Prostate gland (tissue), 2 donors: Measurements from ENCODE around the gene NSD1. TPM values are rescaled to one million over a fixed set of nuclear protein-coding genes. Genes with fewer than 3 reads are reported as not detected.

ENCODE experiments used
- DNase-seq: peaks from one replicate; pipeline ENCODE4 v3.0.0-alpha.2; 2019; ENCODE audit warnings: low spot score
- H3K27ac ChIP-seq, 2 donors: fragments of 200-600 bp; sonication (generic); 2 replicates each; pipeline ENCODE4 v1.5.1; 2017 to 2019
- H3K27me3 ChIP-seq: fragments of 200-600 bp; sonication (generic); replicated peaks from 2 replicates; pipeline ENCODE4 v1.5.1; 2019; ENCODE audit not compliant: insufficient read depth
- H3K36me3 ChIP-seq, 2 donors: fragments of 200-600 bp; sonication (generic); 1 replicate in 1 of 2; 2 replicates in 1 of 2; pipeline versions ENCODE4 v1.5.1 to v1.8.1; 2017 to 2019
- H3K4me1 ChIP-seq: fragments of 200-600 bp; sonication (generic); replicated peaks from 2 replicates; pipeline ENCODE4 v1.5.1; 2019
- H3K4me3 ChIP-seq, 2 donors: fragments of 200-600 bp; sonication (generic); 2 replicates each; pipeline ENCODE4 v1.5.1; 2017 to 2019
- H3K9me3 ChIP-seq: fragments of 200-600 bp; sonication (generic); 2 replicates; pipeline ENCODE4 v1.5.1; 2017
- POLR2A ChIP-seq: fragments of 450-650 bp; IDR thresholded peaks from one replicate; pipeline ENCODE4 v1.6.1; 2016; ENCODE audit warnings: antibody characterized with exemption, mild to moderate bottlenecking
- POLR2AphosphoS5 ChIP-seq: sonication (generic); formaldehyde crosslinking; IDR thresholded peaks from one replicate; pipeline ENCODE4 v1.6.1; 2017; ENCODE audit warnings: antibody characterized with exemption
- WGBS: methylation state at CpG from one replicate; pipeline ENCODE4 v1.1.5; 2018; 5-methylcytosine and 5-hydroxymethylcytosine counted together
- intact Hi-C: fragments of 100-400 bp; cut with DNase I; formaldehyde crosslinking; loops from one replicate; pipeline ENCODE4 v1.14.2; 2022
- total RNA-seq, 2 donors: library from RNA; depleted of rRNA; stranded (reverse); fragments of >200 nt; gene quantifications; one replicate each; pipeline ENCODE4 v1.1.0, GENCODE V29; 2016
- TF ChIP-seq, protein P1 (sequence below), 4 experiments: fragments of 200-600 bp in 2 of 4; fragments of 450-650 bp in 2 of 4; sonication (generic) in 2 of 4; IDR thresholded peaks; 1 replicate in 3 of 4; 2 replicates in 1 of 4; pipeline ENCODE4 v1.5.1; 2016 to 2019; ENCODE audit warnings: antibody characterized with exemption in 4 of 4, mild to moderate bottlenecking in 2 of 4, moderate library complexity in 2 of 4

NSD1 gene
- total RNA-seq, 2 donors from 2014 or later = 37.2 to 53.9 TPM

DNA sequence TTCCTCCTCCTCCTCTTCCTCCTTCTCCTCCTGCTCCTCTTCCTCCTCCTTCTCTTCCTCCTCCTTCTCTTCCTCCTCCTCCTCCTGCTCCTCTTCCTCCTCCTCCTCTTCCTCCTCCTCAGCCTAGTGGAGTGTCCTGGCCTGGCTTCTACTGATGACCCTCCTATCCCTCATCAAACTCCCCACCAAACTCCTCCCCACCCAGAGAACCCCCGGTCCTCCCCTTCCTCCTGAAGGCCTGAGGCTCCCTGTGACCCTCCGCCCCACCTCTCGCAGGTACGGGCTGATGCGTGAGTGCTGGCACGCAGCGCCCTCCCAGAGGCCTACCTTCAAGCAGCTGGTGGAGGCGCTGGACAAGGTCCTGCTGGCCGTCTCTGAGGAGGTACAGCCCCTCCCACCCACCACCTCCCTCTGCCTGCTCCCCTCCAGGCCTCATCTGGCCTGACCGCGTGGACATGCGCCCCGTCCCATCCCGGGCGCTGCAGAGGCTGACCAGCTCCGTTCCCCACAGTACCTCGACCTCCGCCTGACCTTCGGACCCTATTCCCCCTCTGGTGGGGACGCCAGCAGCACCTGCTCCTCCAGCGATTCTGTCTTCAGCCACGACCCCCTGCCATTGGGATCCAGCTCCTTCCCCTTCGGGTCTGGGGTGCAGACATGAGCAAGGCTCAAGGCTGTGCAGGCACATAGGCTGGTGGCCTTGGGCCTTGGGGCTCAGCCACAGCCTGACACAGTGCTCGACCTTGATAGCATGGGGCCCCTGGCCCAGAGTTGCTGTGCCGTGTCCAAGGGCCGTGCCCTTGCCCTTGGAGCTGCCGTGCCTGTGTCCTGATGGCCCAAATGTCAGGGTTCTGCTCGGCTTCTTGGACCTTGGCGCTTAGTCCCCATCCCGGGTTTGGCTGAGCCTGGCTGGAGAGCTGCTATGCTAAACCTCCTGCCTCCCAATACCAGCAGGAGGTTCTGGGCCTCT is 36.3 kb upstream of the NSD1 start:
- H3K9me3 ChIP-seq = no peaks in the 10 kb centered on the region
- no peak overlapping the region for H3K4me3 ChIP-seq
- H3K4me1 ChIP-seq = no peaks in the 10 kb centered on the region
- no peaks in the 10 kb centered on the region for H3K36me3 ChIP-seq
- H3K27ac ChIP-seq = no peak overlapping the region
- H3K27me3 ChIP-seq = no peaks in the 10 kb centered on the region
- DNase-seq = no peak
- intact Hi-C loops = no loop called here
- 91% methylated on average over 29 of the region's 30 CpGs for WGBS
- no peak for TF ChIP-seq POLR2A
- TF ChIP-seq, protein P1, sequence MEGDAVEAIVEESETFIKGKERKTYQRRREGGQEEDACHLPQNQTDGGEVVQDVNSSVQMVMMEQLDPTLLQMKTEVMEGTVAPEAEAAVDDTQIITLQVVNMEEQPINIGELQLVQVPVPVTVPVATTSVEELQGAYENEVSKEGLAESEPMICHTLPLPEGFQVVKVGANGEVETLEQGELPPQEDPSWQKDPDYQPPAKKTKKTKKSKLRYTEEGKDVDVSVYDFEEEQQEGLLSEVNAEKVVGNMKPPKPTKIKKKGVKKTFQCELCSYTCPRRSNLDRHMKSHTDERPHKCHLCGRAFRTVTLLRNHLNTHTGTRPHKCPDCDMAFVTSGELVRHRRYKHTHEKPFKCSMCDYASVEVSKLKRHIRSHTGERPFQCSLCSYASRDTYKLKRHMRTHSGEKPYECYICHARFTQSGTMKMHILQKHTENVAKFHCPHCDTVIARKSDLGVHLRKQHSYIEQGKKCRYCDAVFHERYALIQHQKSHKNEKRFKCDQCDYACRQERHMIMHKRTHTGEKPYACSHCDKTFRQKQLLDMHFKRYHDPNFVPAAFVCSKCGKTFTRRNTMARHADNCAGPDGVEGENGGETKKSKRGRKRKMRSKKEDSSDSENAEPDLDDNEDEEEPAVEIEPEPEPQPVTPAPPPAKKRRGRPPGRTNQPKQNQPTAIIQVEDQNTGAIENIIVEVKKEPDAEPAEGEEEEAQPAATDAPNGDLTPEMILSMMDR (IDR thresholded peaks at IDR 0.05) = no peak
- no peak for TF ChIP-seq POLR2AphosphoS5

DNA sequence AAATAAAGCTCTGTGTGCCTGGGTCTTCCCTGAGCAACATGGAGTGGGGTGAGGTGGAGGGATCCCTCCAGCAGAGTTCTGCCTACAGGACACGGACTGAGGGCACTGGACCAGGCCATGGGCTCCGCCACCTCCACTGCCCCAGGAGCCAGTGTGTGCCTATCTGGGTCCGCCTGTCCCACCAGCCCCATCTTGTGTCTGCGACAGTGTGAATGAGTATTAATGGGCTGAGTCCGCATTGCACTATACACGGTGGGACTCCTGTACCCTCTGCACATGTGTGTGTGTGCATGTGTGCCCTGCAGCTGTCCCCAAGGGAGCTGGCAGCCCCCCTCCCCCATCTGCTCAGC is 35.5 kb upstream of the NSD1 start:
- Histone ChIP-seq H3K4me1 (no peaks in the 10 kb centered on the region), H3K27me3 (no peaks in the 10 kb centered on the region), H3K36me3 (no peaks in the 10 kb centered on the region), H3K4me3 (no peak overlapping the region), H3K27ac (no peak overlapping the region), H3K9me3 (no peaks in the 10 kb centered on the region)
- TF ChIP-seq POLR2AphosphoS5 (no peak), POLR2A (no peak)
- TF ChIP-seq, protein P1 (IDR thresholded peaks at IDR 0.05) = no peak
- intact Hi-C loops = no loop called here
- no peak for DNase-seq
- WGBS = 83% methylated on average over 6 of the region's 6 CpGs

DNA sequence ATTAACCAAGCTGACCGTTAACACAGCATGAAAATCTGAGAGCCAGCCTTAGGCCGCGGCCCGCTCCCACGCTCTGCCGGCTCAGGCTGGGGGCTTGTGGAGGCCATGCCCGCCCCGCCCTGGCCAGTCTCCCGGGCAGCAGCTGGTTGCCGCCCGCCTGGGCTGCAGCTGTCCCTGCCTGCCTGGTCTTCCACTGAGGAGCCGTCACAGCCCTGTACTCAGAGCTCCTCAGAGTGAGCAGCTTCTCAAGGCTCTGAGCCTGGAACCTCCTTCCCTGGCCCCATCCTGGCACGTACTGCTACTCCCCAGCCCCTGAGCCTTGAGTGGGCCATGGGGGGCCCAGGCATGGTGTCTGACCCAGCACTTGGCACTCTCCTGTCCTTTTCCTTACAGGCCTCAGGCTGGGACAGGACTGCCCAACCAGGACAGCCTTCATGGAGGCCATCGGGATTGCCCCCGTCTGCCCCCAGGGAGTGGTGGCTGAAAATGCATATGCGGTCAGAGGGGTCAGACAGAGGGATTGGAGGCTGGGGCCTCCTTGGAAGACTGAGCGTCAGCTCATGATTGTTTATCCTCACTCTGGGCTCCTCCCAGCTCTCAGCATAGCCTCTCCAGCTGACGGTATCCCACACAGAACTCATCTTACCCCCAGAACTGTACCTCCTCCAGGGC is 35.0 kb upstream of the NSD1 start:
- H3K4me1 ChIP-seq = no peaks in the 10 kb centered on the region
- no peak overlapping the region for H3K4me3 ChIP-seq
- no peaks in the 10 kb centered on the region for H3K36me3 ChIP-seq
- no peak for DNase-seq
- intact Hi-C loops = no loop called here
- H3K9me3 ChIP-seq = no peaks in the 10 kb centered on the region
- H3K27ac ChIP-seq = no peak overlapping the region
- no peak for TF ChIP-seq POLR2AphosphoS5
- 66% methylated on average over 18 of the region's 18 CpGs for WGBS
- no peaks in the 10 kb centered on the region for H3K27me3 ChIP-seq

DNA sequence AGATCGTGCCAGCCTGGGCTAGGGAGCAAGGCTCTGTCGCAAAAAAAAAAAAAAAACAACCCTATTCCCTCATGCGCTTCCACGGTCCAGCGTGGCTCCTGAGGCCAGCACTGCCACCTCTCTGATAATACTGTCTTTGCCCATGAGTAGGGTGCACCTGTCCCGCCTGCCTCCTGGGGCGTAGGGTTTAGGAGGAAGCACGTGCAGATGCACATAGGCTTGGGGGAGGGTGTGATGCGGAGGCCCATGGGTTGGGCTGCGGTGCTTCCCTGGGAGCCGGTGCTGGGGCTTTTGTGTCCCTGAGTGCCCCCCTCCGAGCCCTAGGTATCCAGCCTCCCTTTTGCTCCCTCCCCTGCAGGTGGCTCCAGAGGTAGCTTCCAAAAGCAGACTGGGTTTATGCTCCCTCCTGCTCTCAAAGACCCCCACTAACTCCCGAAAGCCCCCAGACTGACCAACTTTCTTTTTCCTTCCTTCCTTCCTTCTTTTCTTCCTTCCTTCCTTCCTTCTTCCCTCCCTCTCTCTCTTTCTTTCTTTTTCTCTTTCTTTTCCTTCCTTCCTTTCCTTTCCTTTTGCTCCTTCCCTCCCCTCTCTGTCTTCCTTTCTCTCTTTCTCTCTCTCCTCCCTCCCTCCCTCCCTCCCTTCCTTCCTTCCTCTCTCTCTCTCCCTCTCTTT is 34.0 kb upstream of the NSD1 start:
- 76% methylated on average over 12 of the region's 13 CpGs for WGBS
- intact Hi-C loops = no loop called here
- no peak for DNase-seq
- Histone ChIP-seq H3K4me3 (no peak overlapping the region), H3K27me3 (peaks cover 2% of the 10 kb centered on the region), H3K4me1 (no peaks in the 10 kb centered on the region), H3K27ac (no peak overlapping the region), H3K9me3 (no peaks in the 10 kb centered on the region), H3K36me3 (no peaks in the 10 kb centered on the region)
- TF ChIP-seq POLR2A = no peak
- TF ChIP-seq, protein P1 (IDR thresholded peaks at IDR 0.05) = no peak
- TF ChIP-seq POLR2AphosphoS5 = no peak

DNA sequence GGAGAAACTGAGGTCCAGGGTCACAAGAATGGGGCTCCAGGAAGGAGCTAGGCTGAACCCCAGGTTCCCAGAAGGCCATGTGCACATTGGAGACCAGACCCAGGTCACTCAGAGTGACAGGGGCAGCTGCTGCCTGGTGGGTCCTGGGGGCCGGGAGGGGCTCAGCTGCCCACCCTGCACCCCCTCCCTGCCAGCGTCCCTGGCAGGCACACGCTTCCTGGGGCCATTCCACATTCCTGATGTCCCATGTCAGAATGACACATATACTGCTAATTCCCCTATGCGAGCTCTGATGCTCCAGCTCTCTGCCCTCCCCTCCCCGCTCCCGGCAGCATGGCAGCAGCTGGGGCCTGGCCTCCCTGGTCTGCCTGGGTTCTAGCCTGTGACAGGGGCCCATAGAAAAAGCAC is 32.9 kb upstream of the NSD1 start:
- H3K9me3 ChIP-seq = no peaks in the 10 kb centered on the region
- H3K27me3 ChIP-seq = peaks cover 2% of the 10 kb centered on the region
- H3K27ac ChIP-seq = no peak overlapping the region
- intact Hi-C loops = no loop called here
- 46% methylated on average over 6 of the region's 6 CpGs for WGBS
- no peaks in the 10 kb centered on the region for H3K36me3 ChIP-seq
- H3K4me1 ChIP-seq = no peaks in the 10 kb centered on the region
- no peak for DNase-seq
- TF ChIP-seq, protein P1 (IDR thresholded peaks at IDR 0.05) = no peak
- TF ChIP-seq POLR2A (no peak), POLR2AphosphoS5 (no peak)
- no peak overlapping the region for H3K4me3 ChIP-seq
